ENCODE data around the gene GAN. TPM values are rescaled to one million over a fixed set of nuclear protein-coding genes. Genes with fewer than 3 reads are reported as not detected.

The GAN gene
- total RNA-seq, 1 experiment from 2014 or later = 22.0 TPM

- CTCF ChIA-PET = no interaction called here
- H3K4me3 Mint-ChIP-seq (ENCODE audit: low read depth, unreplicated experiment) = no peak overlapping the region
- intact Hi-C loops (cut with micrococcal nuclease; ENCODE audit: unreplicated experiment) = no loop called here
- no peak for DNase-seq
- no peak for TF ChIP-seq CTCF (IDR thresholded peaks at IDR 0.05; ENCODE audit: unreplicated experiment)
- H3K9me3 Mint-ChIP-seq (ENCODE audit: low read depth, unreplicated experiment) = no peaks in the 10 kb centered on the region
- H3K4me1 Mint-ChIP-seq (ENCODE audit: low read depth, unreplicated experiment) = no peaks in the 10 kb centered on the region
- H3K27ac Mint-ChIP-seq (ENCODE audit: unreplicated experiment) = no peak overlapping the region
- H3K27me3 Mint-ChIP-seq (ENCODE audit: unreplicated experiment) = no peaks in the 10 kb centered on the region
- H3K36me3 Mint-ChIP-seq (ENCODE audit: insufficient read depth, unreplicated experiment) = no peaks in the 10 kb centered on the region
- BruUV-seq (replicated peaks) = no TSS peak
These were observed 28.6 kb upstream of the GAN start for GRCh38 chr16:81286190-81286589.

- H3K4me3 Mint-ChIP-seq (ENCODE audit: low read depth, unreplicated experiment) = no peak overlapping the region
- H3K27me3 Mint-ChIP-seq (ENCODE audit: unreplicated experiment) = no peaks in the 10 kb centered on the region
- no TSS peak for BruUV-seq (replicated peaks)
- CTCF ChIA-PET = no interaction called here
- peaks cover 23% of the 10 kb centered on the region for H3K4me1 Mint-ChIP-seq (ENCODE audit: low read depth, unreplicated experiment)
- peaks cover 5% of the 10 kb centered on the region for H3K36me3 Mint-ChIP-seq (ENCODE audit: insufficient read depth, unreplicated experiment)
- no peak for DNase-seq
- TF ChIP-seq CTCF (IDR thresholded peaks at IDR 0.05; ENCODE audit: unreplicated experiment) = no peak
- H3K27ac Mint-ChIP-seq (ENCODE audit: unreplicated experiment) = no peak overlapping the region
- H3K9me3 Mint-ChIP-seq (ENCODE audit: low read depth, unreplicated experiment) = no peaks in the 10 kb centered on the region
- intact Hi-C loops (cut with micrococcal nuclease; ENCODE audit: unreplicated experiment) = no loop called here
These were observed 23.6 kb upstream of the GAN start for GRCh38 chr16:81291117-81291516.

GRCh38 chr16:81292936-81293335 lies 21.8 kb upstream of the GAN start:
- intact Hi-C loops (cut with micrococcal nuclease; ENCODE audit: unreplicated experiment) = no loop called here
- Mint-ChIP-seq H3K27me3 (ENCODE audit: unreplicated experiment) (no peaks in the 10 kb centered on the region), H3K4me3 (ENCODE audit: low read depth, unreplicated experiment) (no peak overlapping the region), H3K9me3 (ENCODE audit: low read depth, unreplicated experiment) (no peaks in the 10 kb centered on the region), H3K36me3 (ENCODE audit: insufficient read depth, unreplicated experiment) (peaks cover 5% of the 10 kb centered on the region), H3K27ac (ENCODE audit: unreplicated experiment) (no peak overlapping the region), H3K4me1 (ENCODE audit: low read depth, unreplicated experiment) (peaks cover 23% of the 10 kb centered on the region)
- TF ChIP-seq CTCF (IDR thresholded peaks at IDR 0.05; ENCODE audit: unreplicated experiment) = no peak
- CTCF ChIA-PET = no interaction called here
- DNase-seq = no peak
- BruUV-seq (replicated peaks) = no TSS peak

- H3K9me3 Mint-ChIP-seq (ENCODE audit: low read depth, unreplicated experiment) = no peaks in the 10 kb centered on the region
- BruUV-seq (replicated peaks) = no TSS peak
These were observed 20.6 kb upstream of the GAN start for GRCh38 chr16:81293909-81294802.

More at GRCh38 chr16:81293909-81294802, 20.6 kb upstream of the GAN start:
- CTCF ChIA-PET = interaction anchor here (1.4 kb wide), 1 partner anchor 31 kb away, joined by 4 read pairs; no protein-coding TSS in a partner anchor
- peaks cover 23% of the 10 kb centered on the region for H3K4me1 Mint-ChIP-seq (ENCODE audit: low read depth, unreplicated experiment)
- no peaks in the 10 kb centered on the region for H3K27me3 Mint-ChIP-seq (ENCODE audit: unreplicated experiment)
- no peak for DNase-seq
- peaks cover 5% of the 10 kb centered on the region for H3K36me3 Mint-ChIP-seq (ENCODE audit: insufficient read depth, unreplicated experiment)
- intact Hi-C loops (cut with micrococcal nuclease; ENCODE audit: unreplicated experiment) = loop anchor here (1.0 kb wide), 1 partner anchor 20 kb away; the partner anchor contains the start of gene GAN
- H3K27ac Mint-ChIP-seq (ENCODE audit: unreplicated experiment) = peak overlapping the region; percentile 83
- no peak for TF ChIP-seq CTCF (IDR thresholded peaks at IDR 0.05; ENCODE audit: unreplicated experiment)
- H3K4me3 Mint-ChIP-seq (ENCODE audit: low read depth, unreplicated experiment) = peak overlapping the region; percentile 52

Data from Calu3 (cell line).